ENCODE measurements around the gene DAPK2. TPM values are rescaled to one million over a fixed set of nuclear protein-coding genes. Genes with fewer than 3 reads are reported as not detected.

DAPK2 gene
- total and polyA plus RNA-seq, 2 donors (not counting 1 experiment from before 2014, with no cell fraction given): 8.3 to 31.9 TPM

DNA sequence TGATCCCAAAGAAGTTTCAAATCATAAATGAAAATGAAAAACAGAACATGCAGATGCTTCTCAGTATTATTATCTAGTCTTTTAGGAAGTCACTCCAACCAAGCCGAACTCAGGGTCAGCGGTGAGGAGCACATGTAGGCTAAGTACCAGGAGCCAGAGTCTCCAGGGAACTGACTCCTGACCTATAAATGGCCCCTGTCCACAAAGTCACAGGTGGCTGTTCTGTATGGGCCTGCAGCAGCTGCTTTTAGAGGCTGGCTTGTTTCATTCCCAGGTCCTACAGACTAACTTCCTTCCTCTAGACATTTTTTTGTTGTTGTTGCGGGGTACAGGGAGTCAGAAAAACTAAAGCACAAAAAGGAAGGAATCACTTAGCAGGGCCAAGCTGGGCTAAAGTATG is 54.6 kb downstream of the DAPK2 start:
- Histone ChIP-seq H3K4me1 (ENCODE audit: control insufficient read depth in 2 of 2, insufficient read depth in 2 of 2, low read length in 2 of 2) (peaks cover 51 to 52% of the 10 kb centered on the region in 2 donors), H2AFZ (ENCODE audit: insufficient read depth, low read depth, low read length, poor library complexity, severe bottlenecking) (no peak overlapping the region), H4K20me1 (ENCODE audit: control insufficient read depth, insufficient read depth, low read length, poor library complexity, severe bottlenecking) (no peaks in the 10 kb centered on the region), H3K36me3 (replicated peaks in 1 of 2; ENCODE audit: control extremely low read depth in 1 of 2, control insufficient read depth in 1 of 2, extremely low read depth in 1 of 2, insufficient read depth in 2 of 2, low read length in 1 of 2) (no peaks in the 10 kb centered on the region), H3K4me2 (replicated peaks; ENCODE audit: low read depth, low read length, poor library complexity, severe bottlenecking) (peak overlapping the region; percentile 42), H3K79me2 (ENCODE audit: control insufficient read depth, insufficient read depth, low read length) (no peaks in the 10 kb centered on the region), H3K27me3 (replicated peaks in 1 of 4; ENCODE audit: control extremely low read depth in 1 of 4, control insufficient read depth in 3 of 4, insufficient read depth in 4 of 4, low read length in 3 of 4) (no peaks in the 10 kb centered on the region), H3K9ac (ENCODE audit: low read length) (no peak overlapping the region), H3K4me3 (ENCODE audit: control extremely low read depth in 1 of 5, extremely low read depth in 1 of 5, insufficient read depth in 1 of 5, low read depth in 2 of 5, low read length in 4 of 5) (no peak overlapping the region), H3K27ac (ENCODE audit: low read length in 2 of 2) (no peak overlapping the region), H3K9me3 (ENCODE audit: control extremely low read depth in 1 of 3, control insufficient read depth in 2 of 3, insufficient read depth in 1 of 3, low read length in 2 of 3) (no peaks in the 10 kb centered on the region)
- intact Hi-C loops (cut with micrococcal nuclease): no loop called here
- Mint-ChIP-seq H3K27ac (peak overlapping the region; percentile 62), H3K9me3 (ENCODE audit: insufficient read depth) (no peaks in the 10 kb centered on the region), H3K4me3 (peak overlapping the region; percentile 32), H3K4me1 (peaks cover 65% of the 10 kb centered on the region), H3K27me3 (no peaks in the 10 kb centered on the region)
- TF ChIP-seq CTCF (IDR thresholded peaks at IDR 0.05): no peak
- TF ChIP-seq EZH2 (IDR thresholded peaks at IDR 0.05; ENCODE audit: borderline replicate concordance, insufficient read depth, low read depth, low read length, poor library complexity, severe bottlenecking): no peak
- 19% methylated on average over 2 of the region's 3 CpGs for WGBS (ENCODE audit: insufficient coverage)
- ATAC-seq (ENCODE audit: low read depth) (no peak), DNase-seq (no peak)
- CTCF ChIA-PET: interaction anchor here (1.2 to 2.3 kb wide), 6 partner anchors 18 to 240 kb away, joined by 3 to 9 read pairs (median 4); no protein-coding TSS in a partner anchor
- POLR2A ChIA-PET: interaction anchor here (0.7 to 1.8 kb wide), 2 partner anchors 10 to 18 kb away, joined by 3 to 5 read pairs; no protein-coding TSS in a partner anchor

DNA sequence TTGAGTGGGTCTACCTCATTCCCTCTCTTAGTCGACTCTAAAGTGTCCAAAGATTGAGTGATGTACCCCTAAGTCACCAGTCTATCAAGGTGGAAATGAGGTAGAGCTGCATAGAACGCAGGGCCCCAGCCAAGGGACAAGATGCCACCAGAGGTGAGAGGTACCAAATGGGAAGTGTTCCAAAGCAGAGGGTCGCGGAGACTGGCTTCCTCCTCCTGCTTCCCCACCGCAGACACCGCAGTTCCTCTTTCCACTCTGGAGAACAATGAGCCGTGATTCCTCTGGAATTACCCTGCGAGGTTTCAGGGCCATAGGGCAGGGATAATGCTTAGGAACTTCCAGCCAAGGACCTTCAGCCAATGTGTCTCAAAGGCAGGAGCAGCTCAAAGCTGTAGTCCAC is 55.8 kb downstream of the DAPK2 start:
- no peaks in the 10 kb centered on the region for H4K20me1 ChIP-seq (ENCODE audit: control insufficient read depth, insufficient read depth, low read length, poor library complexity, severe bottlenecking)
- TF ChIP-seq CTCF (IDR thresholded peaks at IDR 0.05) (no peak), EZH2 (IDR thresholded peaks at IDR 0.05; ENCODE audit: borderline replicate concordance, insufficient read depth, low read depth, low read length, poor library complexity, severe bottlenecking) (no peak)
- H3K4me1 ChIP-seq (ENCODE audit: control insufficient read depth in 2 of 2, insufficient read depth in 2 of 2, low read length in 2 of 2): peaks cover 63% of the 10 kb centered on the region in 2 donors
- peak; percentile 51 for DNase-seq
- no peaks in the 10 kb centered on the region for H3K9me3 ChIP-seq (ENCODE audit: control extremely low read depth in 1 of 3, control insufficient read depth in 2 of 3, insufficient read depth in 1 of 3, low read length in 2 of 3)
- peak overlapping the region; percentile 42 for H3K4me2 ChIP-seq (replicated peaks; ENCODE audit: low read depth, low read length, poor library complexity, severe bottlenecking)
- intact Hi-C loops (cut with micrococcal nuclease): no loop called here
- ATAC-seq (ENCODE audit: low read depth): no peak
- ChIA-PET POLR2A (interaction anchor here (1.8 kb wide), 1 partner anchor 20 kb away, joined by 5 read pairs; no protein-coding TSS in a partner anchor), CTCF (interaction anchor here (1.0 to 2.3 kb wide), 2 partner anchors 11 to 238 kb away, joined by 3 to 7 read pairs; no protein-coding TSS in a partner anchor)
- peak overlapping the region in 1 of 2 donors; percentile 22 for H3K27ac ChIP-seq (ENCODE audit: low read length in 2 of 2)
- H3K27me3 ChIP-seq (replicated peaks in 1 of 4; ENCODE audit: control extremely low read depth in 1 of 4, control insufficient read depth in 3 of 4, insufficient read depth in 4 of 4, low read length in 3 of 4): no peaks in the 10 kb centered on the region
- Mint-ChIP-seq H3K4me1 (peaks cover 70% of the 10 kb centered on the region), H3K27me3 (no peaks in the 10 kb centered on the region), H3K9me3 (ENCODE audit: insufficient read depth) (no peaks in the 10 kb centered on the region), H3K27ac (peak overlapping the region; percentile 62), H3K4me3 (peak overlapping the region; percentile 32)
- WGBS (ENCODE audit: insufficient coverage): 25% methylated on average over 6 of the region's 8 CpGs
- no peak overlapping the region for H3K4me3 ChIP-seq (ENCODE audit: control extremely low read depth in 1 of 5, extremely low read depth in 1 of 5, insufficient read depth in 1 of 5, low read depth in 2 of 5, low read length in 4 of 5)
- H3K36me3 ChIP-seq (replicated peaks in 1 of 2; ENCODE audit: control extremely low read depth in 1 of 2, control insufficient read depth in 1 of 2, extremely low read depth in 1 of 2, insufficient read depth in 2 of 2, low read length in 1 of 2): no peaks in the 10 kb centered on the region
- H3K79me2 ChIP-seq (ENCODE audit: control insufficient read depth, insufficient read depth, low read length): no peaks in the 10 kb centered on the region
- H2AFZ ChIP-seq (ENCODE audit: insufficient read depth, low read depth, low read length, poor library complexity, severe bottlenecking): no peak overlapping the region
- H3K9ac ChIP-seq (ENCODE audit: low read length): no peak overlapping the region

All from B cell (primary cell).